SK-N-SH treated with all-trans-retinoic acid at 6 μM for 48 hours (cell line): ENCODE data around the gene PAK4.

Experiments
- ATAC-seq: fragments of 200-7000 bp; cut with Tn5 transposase; 3 replicates; pipeline ENCODE4 v1.9.1; 2020; ENCODE audit warnings: mild to moderate bottlenecking, moderate library complexity
- BACH2 ChIP-seq: fragments of 250-450 bp; sonication (Bioruptor Pico); IDR thresholded peaks from 2 replicates; pipeline ENCODE4 v1.9.0; 2021; ENCODE audit warnings: mild to moderate bottlenecking, borderline replicate concordance
- CREB5 ChIP-seq: fragments of 250-450 bp; sonication (Bioruptor Pico); IDR thresholded peaks from 2 replicates; pipeline ENCODE4 v1.5.1; 2020; ENCODE audit warnings: low read depth, mild to moderate bottlenecking, moderate library complexity
- CSDC2 ChIP-seq: fragments of 250-450 bp; sonication (Bioruptor Pico); IDR thresholded peaks from 2 replicates; pipeline ENCODE4 v1.5.0; 2020; ENCODE audit warnings: mild to moderate bottlenecking, moderate library complexity
- CSRNP3 ChIP-seq: fragments of 250-450 bp; sonication (Bioruptor Pico); IDR thresholded peaks from 2 replicates; pipeline ENCODE4 v1.5.1; 2021; ENCODE audit warnings: mild to moderate bottlenecking, moderate library complexity
- ESRRG ChIP-seq: fragments of 250-450 bp; sonication (Bioruptor Pico); IDR thresholded peaks from 2 replicates; pipeline ENCODE4 v1.6.1; 2021; ENCODE audit warnings: mild to moderate bottlenecking
- GLIS3 ChIP-seq: fragments of 250-450 bp; sonication (Bioruptor Pico); IDR thresholded peaks from 2 replicates; pipeline ENCODE4 v1.5.0; 2020; ENCODE audit warnings: mild to moderate bottlenecking, moderate library complexity
- ISL1 ChIP-seq: fragments of 250-450 bp; sonication (Bioruptor Pico); IDR thresholded peaks from 2 replicates; pipeline ENCODE4 v2.1.2; 2022; ENCODE audit warnings: mild to moderate bottlenecking, moderate library complexity
- OSR1 ChIP-seq: fragments of 250-450 bp; sonication (Bioruptor Pico); IDR thresholded peaks from 2 replicates; pipeline ENCODE4 v1.8.0; 2022; ENCODE audit warnings: moderate library complexity, mild to moderate bottlenecking, inconsistent platforms
- PATZ1 ChIP-seq: fragments of 250-450 bp; sonication (Bioruptor Pico); IDR thresholded peaks from 2 replicates; pipeline ENCODE4 v1.8.0; 2020; ENCODE audit warnings: mild to moderate bottlenecking, moderate library complexity, borderline replicate concordance
- POU6F1 ChIP-seq: fragments of 250-450 bp; sonication (Bioruptor Pico); IDR thresholded peaks from 2 replicates; pipeline ENCODE4 v1.8.0; 2021; ENCODE audit warnings: low read depth, mild to moderate bottlenecking, moderate library complexity, borderline replicate concordance
- PPARA ChIP-seq: fragments of 250-450 bp; sonication (Bioruptor Pico); IDR thresholded peaks from 2 replicates; pipeline ENCODE4 v1.5.0; 2020; ENCODE audit warnings: mild to moderate bottlenecking, borderline replicate concordance
- SNAI2 ChIP-seq: fragments of 250-450 bp; sonication (Bioruptor Pico); IDR thresholded peaks from 2 replicates; pipeline ENCODE4 v1.5.0; 2020; ENCODE audit warnings: mild to moderate bottlenecking, moderate library complexity
- TCF4 ChIP-seq: fragments of 250-450 bp; sonication (Bioruptor Pico); IDR thresholded peaks from 2 replicates; pipeline ENCODE4 v1.8.0; 2021; ENCODE audit warnings: mild to moderate bottlenecking, moderate library complexity, borderline replicate concordance
- TOX ChIP-seq: fragments of 250-450 bp; sonication (Bioruptor Pico); IDR thresholded peaks from 2 replicates; pipeline ENCODE4 v1.8.0; 2021; ENCODE audit warnings: mild to moderate bottlenecking, moderate library complexity, borderline replicate concordance
- TSHZ2 ChIP-seq: fragments of 250-450 bp; sonication (Bioruptor Pico); IDR thresholded peaks from 2 replicates; pipeline ENCODE4 v1.5.0; 2020; ENCODE audit warnings: mild to moderate bottlenecking, moderate library complexity
- ZC3H10 ChIP-seq: fragments of 250-450 bp; sonication (Bioruptor Pico); IDR thresholded peaks from 2 replicates; pipeline ENCODE4 v1.5.1; 2021; ENCODE audit warnings: mild to moderate bottlenecking, moderate library complexity
- ZFP3 ChIP-seq: fragments of 250-450 bp; sonication (Bioruptor Pico); IDR thresholded peaks from 2 replicates; pipeline ENCODE4 v1.5.0; 2020; ENCODE audit warnings: mild to moderate bottlenecking, moderate library complexity
- ZFP30 ChIP-seq: fragments of 450-650 bp; formaldehyde crosslinking; IDR thresholded peaks from 2 replicates; pipeline ENCODE4 v1.5.0; 2022; ENCODE audit warnings: mild to moderate bottlenecking, moderate library complexity
- ZNF565 ChIP-seq: fragments of 450-650 bp; formaldehyde crosslinking; conservative IDR thresholded peaks from 2 replicates; pipeline ENCODE4 v1.5.0; 2020; ENCODE audit warnings: low read depth, mild to moderate bottlenecking, moderate library complexity

Gene PAK4

GRCh38 chr19:39084732-39085080 lies 40.9 kb upstream of the PAK4 start:
- no peak for TF ChIP-seq CSRNP3 (CRISPR knock-in tag)
- no peak for TF ChIP-seq ISL1 (CRISPR knock-in tag)
- TF ChIP-seq PATZ1, result no peak
- TF ChIP-seq ESRRG (CRISPR knock-in tag), result no peak
- TF ChIP-seq PPARA, result no peak
- no peak for TF ChIP-seq CREB5 (CRISPR knock-in tag)
- TF ChIP-seq ZC3H10 (CRISPR knock-in tag), result no peak
- no peak for TF ChIP-seq POU6F1 (CRISPR knock-in tag)
- TF ChIP-seq OSR1 (CRISPR knock-in tag), result no peak
- no peak for TF ChIP-seq ZFP3 (CRISPR knock-in tag)
- ATAC-seq, result no peak; the same call in 1 of the 3 replicates

GRCh38 chr19:39085392-39085791 lies 40.2 kb upstream of the PAK4 start:
- no peak for ATAC-seq
- TF ChIP-seq ESRRG (CRISPR knock-in tag) (no peak), TSHZ2 (CRISPR knock-in tag) (no peak), TOX (CRISPR knock-in tag) (no peak), ZFP30 (CRISPR knock-in tag) (no peak), ISL1 (CRISPR knock-in tag) (no peak), GLIS3 (CRISPR knock-in tag) (no peak), SNAI2 (CRISPR knock-in tag) (no peak)

- TF ChIP-seq BACH2, result no peak
- TF ChIP-seq ZC3H10 (CRISPR knock-in tag), result no peak
- no peak for TF ChIP-seq SNAI2 (CRISPR knock-in tag)
- no peak for TF ChIP-seq ISL1 (CRISPR knock-in tag)
- TF ChIP-seq TCF4, result no peak
- TF ChIP-seq ZNF565 (CRISPR knock-in tag), result no peak
- no peak for TF ChIP-seq TOX (CRISPR knock-in tag)
- no peak for TF ChIP-seq CSDC2 (CRISPR knock-in tag)
- no peak for ATAC-seq
Observed at GRCh38 chr19:39086386-39086785, 39.2 kb upstream of the PAK4 start.

- no peak for ATAC-seq
- TF ChIP-seq OSR1 (CRISPR knock-in tag) (no peak), PATZ1 (no peak), CREB5 (CRISPR knock-in tag) (no peak), BACH2 (no peak), GLIS3 (CRISPR knock-in tag) (no peak), TSHZ2 (CRISPR knock-in tag) (no peak), ZNF565 (CRISPR knock-in tag) (no peak)
Observed at GRCh38 chr19:39087907-39088686, 37.5 kb upstream of the PAK4 start.
